ENCODE results near the gene GORASP1. TPM values are rescaled to one million over a fixed set of nuclear protein-coding genes. Genes with fewer than 3 reads are reported as not detected.

The GORASP1 gene
- total RNA-seq, 2 experiments from 2014 or later: 51.5 to 59.9 TPM

DNA sequence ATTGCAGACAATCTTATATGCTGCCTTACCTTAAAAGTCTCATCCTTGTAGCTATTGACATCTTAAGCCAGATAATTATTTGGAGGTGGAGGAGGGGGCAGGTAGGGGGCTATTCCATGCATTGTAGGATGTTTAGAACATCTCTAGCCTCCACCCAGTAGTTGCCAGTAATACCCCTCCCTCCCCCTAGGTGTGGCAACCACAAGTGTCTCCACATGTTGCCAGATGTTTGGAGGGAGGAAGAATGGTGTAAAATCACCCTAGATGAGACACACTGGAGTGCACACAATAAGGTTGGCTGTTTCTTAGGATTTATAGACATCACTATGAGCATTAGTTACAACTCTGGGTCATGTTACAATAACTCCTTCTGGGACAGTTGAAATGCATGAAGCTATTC is 27.4 kb downstream of the GORASP1 start:
- H4K20me1 ChIP-seq (ENCODE audit: insufficient read depth, low read length): no peaks in the 10 kb centered on the region
- no peaks in the 10 kb centered on the region for H3K9me3 ChIP-seq (ENCODE audit: low read length)
- intact Hi-C loops (cut with micrococcal nuclease; ENCODE audit: unreplicated experiment): no loop called here
- ChIA-PET POLR2A (interaction anchor here (0.6 to 2.7 kb wide), 3 partner anchors 11 to 354 kb away, joined by 5 to 17 read pairs (median 5); no protein-coding TSS in a partner anchor), CTCF (ENCODE audit: unreplicated experiment) (interaction anchor here (0.6 kb wide), 1 partner anchor 160 kb away, joined by 4 read pairs; no protein-coding TSS in a partner anchor)
- no TSS peak for BruUV-seq (replicated peaks)
- H3K27ac ChIP-seq (ENCODE audit: low read depth, low read length, poor library complexity, severe bottlenecking): no peak overlapping the region
- no peak overlapping the region for H3K4me2 ChIP-seq (ENCODE audit: low read length)
- H3K36me3 ChIP-seq (ENCODE audit: insufficient read depth, low read length): peaks cover 53% of the 10 kb centered on the region
- TF ChIP-seq EZH2phosphoT487 (IDR thresholded peaks at IDR 0.05; ENCODE audit: borderline replicate concordance, low read depth, low read length): no peak
- no peak for TF ChIP-seq CTCF (conservative IDR thresholded peaks at IDR 0.05; ENCODE audit: low read length)
- DNase-seq (ENCODE audit: low spot score): no peak
- no peak overlapping the region for H3K4me3 ChIP-seq (ENCODE audit: low read depth, low read length, poor library complexity, severe bottlenecking)
- no peak overlapping the region for H2AFZ ChIP-seq (ENCODE audit: low read length)
- no peaks in the 10 kb centered on the region for H3K9me2 ChIP-seq (ENCODE audit: insufficient read depth, low read length)
- H3K4me1 ChIP-seq (ENCODE audit: insufficient read depth, low read length, poor library complexity, severe bottlenecking): peaks cover under 1% of the 10 kb centered on the region
- no peaks in the 10 kb centered on the region for H3K79me2 ChIP-seq (ENCODE audit: insufficient read depth, low read depth, low read length)

DNA sequence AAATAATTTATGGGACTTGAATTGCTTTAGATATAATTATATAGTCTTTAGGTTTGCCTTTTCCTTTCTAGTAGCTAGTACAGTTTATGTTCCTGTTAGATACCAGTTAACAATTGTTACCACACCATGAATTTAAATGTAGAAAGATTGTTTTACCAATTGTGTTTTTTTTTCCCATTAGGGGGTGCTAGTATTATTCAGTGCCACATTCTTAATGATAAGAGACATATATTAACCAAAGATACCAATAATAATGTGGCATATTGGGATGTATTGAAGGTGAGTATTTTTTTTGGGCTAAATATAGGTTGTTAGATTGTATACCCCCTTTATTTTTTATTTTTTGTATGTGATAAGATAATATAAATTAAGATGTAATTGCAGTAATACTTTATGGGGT is 27.9 kb downstream of the GORASP1 start:
- Histone ChIP-seq H3K4me1 (ENCODE audit: insufficient read depth, low read length, poor library complexity, severe bottlenecking) (no peaks in the 10 kb centered on the region), H3K4me2 (ENCODE audit: low read length) (no peak overlapping the region), H3K79me2 (ENCODE audit: insufficient read depth, low read depth, low read length) (no peaks in the 10 kb centered on the region), H4K20me1 (ENCODE audit: insufficient read depth, low read length) (no peaks in the 10 kb centered on the region), H3K36me3 (ENCODE audit: insufficient read depth, low read length) (peaks cover 56% of the 10 kb centered on the region), H3K4me3 (ENCODE audit: low read depth, low read length, poor library complexity, severe bottlenecking) (no peak overlapping the region), H3K9me3 (ENCODE audit: low read length) (no peaks in the 10 kb centered on the region), H3K27ac (ENCODE audit: low read depth, low read length, poor library complexity, severe bottlenecking) (no peak overlapping the region), H2AFZ (ENCODE audit: low read length) (no peak overlapping the region), H3K9me2 (ENCODE audit: insufficient read depth, low read length) (no peaks in the 10 kb centered on the region)
- POLR2A ChIA-PET: interaction anchor here (0.6 to 2.7 kb wide), 2 partner anchors 10 to 355 kb away, joined by 5 to 17 read pairs; no protein-coding TSS in a partner anchor
- no TSS peak for BruUV-seq (replicated peaks)
- peak; percentile 79 for TF ChIP-seq CTCF (conservative IDR thresholded peaks at IDR 0.05; ENCODE audit: low read length)
- no peak for TF ChIP-seq EZH2phosphoT487 (IDR thresholded peaks at IDR 0.05; ENCODE audit: borderline replicate concordance, low read depth, low read length)
- intact Hi-C loops (cut with micrococcal nuclease; ENCODE audit: unreplicated experiment): no loop called here
- DNase-seq (ENCODE audit: low spot score): no peak
- CTCF ChIA-PET (ENCODE audit: unreplicated experiment): interaction anchor here (0.6 kb wide), 1 partner anchor 160 kb away, joined by 4 read pairs; no protein-coding TSS in a partner anchor

DNA sequence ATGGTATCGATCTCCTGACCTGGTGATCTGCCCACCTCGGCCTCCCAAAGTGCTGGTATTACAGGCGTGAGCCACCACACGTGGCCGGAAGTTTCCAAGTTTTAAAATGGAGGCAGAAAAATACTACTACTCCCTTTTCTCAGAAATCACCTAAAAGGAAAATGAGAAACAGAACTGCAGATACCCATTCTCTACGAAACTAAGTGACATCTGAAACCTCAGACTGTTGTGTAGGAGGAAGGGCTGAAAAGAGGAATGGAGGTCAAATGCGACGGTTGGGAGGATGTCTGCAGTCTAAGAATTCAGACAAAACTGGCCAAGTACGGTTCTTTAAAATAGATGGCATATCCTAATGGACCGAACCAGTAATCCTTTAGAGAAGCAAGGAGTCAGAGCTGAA is 31.5 kb downstream of the GORASP1 start:
- H3K4me2 ChIP-seq (ENCODE audit: low read length): no peak overlapping the region
- no peaks in the 10 kb centered on the region for H3K79me2 ChIP-seq (ENCODE audit: insufficient read depth, low read depth, low read length)
- intact Hi-C loops (cut with micrococcal nuclease; ENCODE audit: unreplicated experiment): no loop called here
- H2AFZ ChIP-seq (ENCODE audit: low read length): no peak overlapping the region
- H3K9me3 ChIP-seq (ENCODE audit: low read length): no peaks in the 10 kb centered on the region
- BruUV-seq (replicated peaks): no TSS peak
- no peak overlapping the region for H3K27ac ChIP-seq (ENCODE audit: low read depth, low read length, poor library complexity, severe bottlenecking)
- H3K9me2 ChIP-seq (ENCODE audit: insufficient read depth, low read length): no peaks in the 10 kb centered on the region
- peaks cover 77% of the 10 kb centered on the region for H3K36me3 ChIP-seq (ENCODE audit: insufficient read depth, low read length)
- POLR2A ChIA-PET: interaction anchor here (0.7 kb wide), 2 partner anchors 9 to 96 kb away, joined by 3 read pairs; no protein-coding TSS in a partner anchor
- H3K4me1 ChIP-seq (ENCODE audit: insufficient read depth, low read length, poor library complexity, severe bottlenecking): no peaks in the 10 kb centered on the region
- TF ChIP-seq CTCF (conservative IDR thresholded peaks at IDR 0.05; ENCODE audit: low read length) (no peak), EZH2phosphoT487 (IDR thresholded peaks at IDR 0.05; ENCODE audit: borderline replicate concordance, low read depth, low read length) (no peak)
- DNase-seq (ENCODE audit: low spot score): no peak
- CTCF ChIA-PET (ENCODE audit: unreplicated experiment): no interaction called here
- no peak overlapping the region for H3K4me3 ChIP-seq (ENCODE audit: low read depth, low read length, poor library complexity, severe bottlenecking)
- H4K20me1 ChIP-seq (ENCODE audit: insufficient read depth, low read length): no peaks in the 10 kb centered on the region

Data from OCI-LY7 (cell line).